Heart right ventricle (tissue), 16 donors: Measurements from ENCODE around the gene BTAF1. TPM values are rescaled to one million over a fixed set of nuclear protein-coding genes. Genes with fewer than 3 reads are reported as not detected.

ENCODE experiments used
- ATAC-seq, 8 donors: fragments of 200-7000 bp; cut with Tn5 transposase; one replicate each; pipeline ENCODE4 v1.9.1; 2020; ENCODE audit warnings: mild to moderate bottlenecking in 8 of 8, moderate library complexity in 8 of 8, moderate number of reproducible peaks in 1 of 8
- DNase-seq, 2 donors: peaks; one replicate each; pipeline ENCODE4 v3.0.0-alpha.2; 2020
- H3K27ac ChIP-seq, 10 donors: fragments of 200-600 bp; sonication (generic) in 2 of 10; one replicate each; pipeline versions ENCODE4 v1.5.0 to v1.8.0; 2020 to 2022; ENCODE audit warnings: mild to moderate bottlenecking in 3 of 10
- H3K27me3 ChIP-seq, 7 donors: fragments of 200-600 bp; one replicate each; pipeline ENCODE4 v1.8.0; 2021 to 2022; ENCODE audit warnings: mild to moderate bottlenecking in 2 of 7
- H3K36me3 ChIP-seq, 9 donors: fragments of 200-600 bp; sonication (generic) in 1 of 9; one replicate each; pipeline versions ENCODE4 v1.5.0 to v1.8.0; 2020 to 2022; ENCODE audit warnings: mild to moderate bottlenecking in 2 of 9
- H3K4me1 ChIP-seq, 9 donors: fragments of 200-600 bp; sonication (generic) in 1 of 9; one replicate each; pipeline versions ENCODE4 v1.5.0 to v1.8.0; 2020 to 2022; ENCODE audit warnings: mild to moderate bottlenecking in 4 of 9
- H3K4me3 ChIP-seq, 10 donors: fragments of 200-600 bp; sonication (generic) in 2 of 10; one replicate each; pipeline versions ENCODE4 v1.5.0 to v1.8.0; 2020 to 2022; ENCODE audit warnings: mild to moderate bottlenecking in 7 of 10, moderate library complexity in 2 of 10
- H3K9me3 ChIP-seq, 11 donors: fragments of 200-600 bp in 10 of 11; sonication (generic) in 2 of 11; one replicate each; pipeline versions ENCODE4 v1.5.0 to v1.8.0; 2013 to 2022; ENCODE audit warnings: mild to moderate bottlenecking in 2 of 11, control low read depth in 1 of 11, moderate library complexity in 1 of 11
- CTCF ChIP-seq, 9 donors: fragments of 200-600 bp; sonication (generic) in 2 of 9; IDR thresholded peaks; one replicate each; pipeline versions ENCODE4 v1.5.0 to v1.8.0; 2021 to 2022; ENCODE audit warnings: antibody characterized with exemption in 9 of 9, mild to moderate bottlenecking in 5 of 9, moderate library complexity in 1 of 9
- WGBS, 2 donors: extraction: QIAGEN DNeasy Blood & Tissue Kit; methylation state at CpG; one replicate each; pipeline ENCODE4 v1.1.7; 2013; ENCODE audit warnings: inconsistent platforms in 1 of 2; 5-methylcytosine and 5-hydroxymethylcytosine counted together
- intact Hi-C, 10 donors: fragments of 100-400 bp; cut with DNase I; formaldehyde crosslinking; loops; one replicate each; pipeline versions ENCODE4 v1.11.1 to v1.14.2; 2022
- polyA plus RNA-seq, 2 donors: library from polyadenylated mRNA; stranded (reverse); fragments of 200-250 nt; gene quantifications; one replicate each; pipeline ENCODE4 v1.2.3, GENCODE V29; 2013
- total RNA-seq, 10 donors: library from RNA; stranded (reverse); fragmentation: NEBNext Ultra II Directional in 3 of 10; extraction: Animal tissue kit (Norgen Biotek cat#: 25700) in 3 of 10; gene quantifications; one replicate each; pipeline versions ENCODE4 v1.2.1 to v1.2.4, GENCODE V29; 2021 to 2023
- donor health status: Arrhythmogenic right ventricular cardiomyopathy.
- donor health status: ischemic (EF 13 %, LVEDD 7.1; RV severe dilation, severe dysfunction).
- donor health status: healthy with polysubstance abuse.
- donor health status: DM: no; HTN: yes; CAD: no.
- donor health status: DM: no; HTN: no; CAD: no.
- donor health status: ischemic (EF 25% LVEDD 6.9; RV normal size, moderate dysfunction).
- donor health status: ischemic (EF 25% LVEDD 5.7; RV mildly dilated, moderate dysfunction).
- donor health status: healthy.
- donor health status: DM: yes; HTN: yes; CAD: no.
- donor health status: Ischemic cardiomyopathy.
- donor health status: ischemic (EF 35%, LVEDD 5.7; RV mildly dilated, moderate dysfunction).
- donor health status: nonischemic (EF 11% LVEDD 7.7; RV severe dilation, severe dysfunction).
- donor health status: DM: yes; HTN: yes; CAD: no.
- donor health status: PGD.
- donor health status: ischemic (EF 29% LVEDD 5.4; RV normal size, mild dysfunction).
- donor health status: nonischemic (EF 23%, LVEDD 6.1; RV moderate dilation, normal function).

The BTAF1 gene
- total and polyA plus RNA-seq, 12 donors = 4.3 to 14.7 (median 12.2) TPM

- no peak for DNase-seq
- H3K9me3 ChIP-seq = no peaks in the 10 kb centered on the region
- no peaks in the 10 kb centered on the region for H3K36me3 ChIP-seq
- TF ChIP-seq CTCF (IDR thresholded peaks at IDR 0.05) = no peak
- 90 to 95% methylated on average over 3 of the region's 3 CpGs for WGBS, 2 donors
- H3K27ac ChIP-seq = no peak overlapping the region
- H3K4me1 ChIP-seq = peaks cover 0 to under 1% (median 0%) of the 10 kb centered on the region in 9 donors
- intact Hi-C loops = no loop called here
- H3K27me3 ChIP-seq = no peaks in the 10 kb centered on the region
- H3K4me3 ChIP-seq = no peak overlapping the region
- no peak for ATAC-seq
These were observed 27.3 kb upstream of the BTAF1 start for GRCh38 chr10:91896212-91896756.

GRCh38 chr10:91897421-91897820 lies 26.1 kb upstream of the BTAF1 start:
- Histone ChIP-seq H3K27ac (no peak overlapping the region), H3K9me3 (no peaks in the 10 kb centered on the region), H3K36me3 (no peaks in the 10 kb centered on the region), H3K4me3 (no peak overlapping the region), H3K4me1 (peaks cover 0 to 12% (median 0%) of the 10 kb centered on the region in 9 donors), H3K27me3 (no peaks in the 10 kb centered on the region)
- DNase-seq (no peak), ATAC-seq (no peak)
- intact Hi-C loops = no loop called here
- 66 to 70% methylated on average over 8 of the region's 8 CpGs for WGBS, 2 donors
- no peak for TF ChIP-seq CTCF (IDR thresholded peaks at IDR 0.05)

- H3K4me3 ChIP-seq = no peak overlapping the region
- H3K4me1 ChIP-seq = peaks cover 0 to 14% (median 0%) of the 10 kb centered on the region in 9 donors
- TF ChIP-seq CTCF (IDR thresholded peaks at IDR 0.05) = no peak
- peak overlapping the region in 1 of 10 donors; percentile 74 for H3K27ac ChIP-seq
- intact Hi-C loops = loop anchor here in 1 of 10 donors (10.0 kb wide), 1 partner anchor 107 kb away; the partner anchor contains the start of gene TNKS2
- no peaks in the 10 kb centered on the region for H3K27me3 ChIP-seq
- H3K9me3 ChIP-seq = no peaks in the 10 kb centered on the region
- 23 to 27% methylated on average over 2 of the region's 2 CpGs for WGBS, 2 donors
- H3K36me3 ChIP-seq = peaks cover 0 to 4% (median 0%) of the 10 kb centered on the region in 9 donors
- peak in 5 of 8 donors; percentile 16 to 83 (median 50) for ATAC-seq
- no peak for DNase-seq
These were observed 21.5 kb upstream of the BTAF1 start for GRCh38 chr10:91901784-91902677.

- TF ChIP-seq CTCF (IDR thresholded peaks at IDR 0.05) = no peak
- 89 to 90% methylated on average over 5 of the region's 5 CpGs for WGBS, 2 donors
- Histone ChIP-seq H3K27me3 (no peaks in the 10 kb centered on the region), H3K9me3 (no peaks in the 10 kb centered on the region), H3K4me3 (peak overlapping the region in 3 of 10 donors; percentile 69 to 80 (median 71)), H3K36me3 (peaks cover 0 to 4% (median 0%) of the 10 kb centered on the region in 9 donors), H3K4me1 (peaks cover 0 to 23% (median 12%) of the 10 kb centered on the region in 9 donors), H3K27ac (no peak overlapping the region)
- DNase-seq (no peak), ATAC-seq (no peak)
- intact Hi-C loops = loop anchor here in 4 of 10 donors (5.0 to 10.0 kb wide), 3 partner anchors 110 to 150 kb away; partner anchors contain the start of gene TNKS2 (in 2 of the 4)
These were observed 16.5 kb upstream of the BTAF1 start for GRCh38 chr10:91907033-91907594.
